Measurements from ENCODE around the gene TTLL5.

TTLL5 gene

DNA sequence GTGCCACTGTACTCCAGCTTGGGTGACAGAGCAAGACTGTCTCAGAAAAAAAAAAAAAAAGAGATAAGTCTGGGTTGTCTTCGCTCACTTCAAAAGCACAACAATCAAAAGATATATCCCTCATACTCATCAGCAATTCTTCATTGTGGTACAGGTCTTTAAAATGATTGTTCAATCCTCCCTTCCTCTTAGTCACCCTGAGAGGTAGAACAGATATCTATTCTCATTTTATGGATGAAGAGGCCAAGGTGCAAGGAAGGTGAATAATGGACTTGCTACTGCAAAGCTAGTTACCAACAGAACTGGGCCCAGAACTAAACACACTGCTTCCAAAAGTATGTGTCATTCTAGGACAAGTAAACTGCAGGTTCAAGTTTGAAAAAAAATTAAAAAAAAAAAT lies 7.5 kb upstream of the TTLL5 start:
- POLR2A ChIA-PET (ENCODE audit: low non-redundant PET) = no interaction called here
- H3K27ac ChIP-seq = no peak overlapping the region
- DNase-seq (ENCODE audit: low spot score) = no peak
- CTCF ChIA-PET = interaction anchor here (0.6 to 13.8 kb wide), 7 partner anchors 10 to 393 kb away, joined by 3 to 162 read pairs (median 3); partner anchors contain the start of gene FLVCR2
- TF ChIP-seq, protein P1, sequence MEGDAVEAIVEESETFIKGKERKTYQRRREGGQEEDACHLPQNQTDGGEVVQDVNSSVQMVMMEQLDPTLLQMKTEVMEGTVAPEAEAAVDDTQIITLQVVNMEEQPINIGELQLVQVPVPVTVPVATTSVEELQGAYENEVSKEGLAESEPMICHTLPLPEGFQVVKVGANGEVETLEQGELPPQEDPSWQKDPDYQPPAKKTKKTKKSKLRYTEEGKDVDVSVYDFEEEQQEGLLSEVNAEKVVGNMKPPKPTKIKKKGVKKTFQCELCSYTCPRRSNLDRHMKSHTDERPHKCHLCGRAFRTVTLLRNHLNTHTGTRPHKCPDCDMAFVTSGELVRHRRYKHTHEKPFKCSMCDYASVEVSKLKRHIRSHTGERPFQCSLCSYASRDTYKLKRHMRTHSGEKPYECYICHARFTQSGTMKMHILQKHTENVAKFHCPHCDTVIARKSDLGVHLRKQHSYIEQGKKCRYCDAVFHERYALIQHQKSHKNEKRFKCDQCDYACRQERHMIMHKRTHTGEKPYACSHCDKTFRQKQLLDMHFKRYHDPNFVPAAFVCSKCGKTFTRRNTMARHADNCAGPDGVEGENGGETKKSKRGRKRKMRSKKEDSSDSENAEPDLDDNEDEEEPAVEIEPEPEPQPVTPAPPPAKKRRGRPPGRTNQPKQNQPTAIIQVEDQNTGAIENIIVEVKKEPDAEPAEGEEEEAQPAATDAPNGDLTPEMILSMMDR (conservative IDR thresholded peaks at IDR 0.05; ENCODE audit: low read depth) = no peak

DNA sequence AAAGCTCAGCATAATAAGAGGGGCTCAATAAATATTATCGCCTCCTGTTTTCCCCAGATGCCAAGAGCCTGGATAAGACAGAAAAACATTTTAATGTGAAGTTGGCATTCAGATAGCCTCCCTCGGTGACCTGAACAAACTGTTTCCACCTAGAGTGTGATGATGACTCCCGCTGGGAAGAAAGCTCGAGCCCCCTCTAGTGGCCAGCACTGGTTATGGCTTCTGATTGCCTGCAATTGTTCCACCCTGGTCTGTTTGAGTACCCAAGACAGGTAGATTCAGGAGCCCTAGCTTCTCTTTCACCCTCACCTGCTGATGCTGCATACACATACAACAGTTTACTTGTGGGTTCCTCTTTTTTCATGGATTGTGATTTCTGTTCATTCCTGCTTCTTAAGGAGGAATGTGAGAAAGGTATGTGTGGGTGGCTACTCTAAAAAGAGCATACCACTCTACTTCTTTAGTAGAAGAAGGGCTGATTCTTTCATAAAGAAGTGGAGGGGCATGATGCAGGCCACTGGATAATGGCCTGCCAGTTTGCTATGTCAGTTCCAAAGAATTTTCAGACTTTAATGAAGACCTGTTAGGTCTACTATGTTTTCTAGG lies 6.8 kb upstream of the TTLL5 start:
- H3K27ac ChIP-seq = no peak overlapping the region
- POLR2A ChIA-PET (ENCODE audit: low non-redundant PET) = no interaction called here
- TF ChIP-seq, protein P1 (conservative IDR thresholded peaks at IDR 0.05; ENCODE audit: low read depth) = peak; percentile 97
- CTCF ChIA-PET = interaction anchor here (0.6 to 13.8 kb wide), 10 partner anchors 10 to 393 kb away, joined by 3 to 162 read pairs (median 4); partner anchors contain the start of gene FLVCR2
- peak; percentile 83 for DNase-seq (ENCODE audit: low spot score)

DNA sequence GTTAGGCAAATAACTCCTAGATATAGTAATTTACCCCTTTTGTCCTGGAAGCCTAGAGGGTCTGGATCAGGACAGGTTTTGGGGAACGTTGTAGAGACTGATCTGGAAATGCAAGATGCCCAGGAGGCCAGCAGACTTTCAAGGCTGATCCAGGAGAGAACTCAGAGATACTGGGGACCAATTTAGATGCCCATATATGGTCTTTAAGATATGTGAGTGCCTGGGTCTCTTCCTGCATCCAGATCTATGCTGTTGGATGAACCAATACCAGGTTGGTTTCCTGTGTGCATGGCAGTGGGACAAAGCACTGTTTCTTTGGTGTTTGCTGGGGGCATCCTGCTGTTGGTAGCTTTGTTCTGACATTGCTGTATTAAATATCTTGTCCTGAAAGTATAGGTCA lies 5.8 kb upstream of the TTLL5 start:
- DNase-seq (ENCODE audit: low spot score) = no peak
- TF ChIP-seq, protein P1 (conservative IDR thresholded peaks at IDR 0.05; ENCODE audit: low read depth) = no peak
- H3K27ac ChIP-seq = no peak overlapping the region
- CTCF ChIA-PET = interaction anchor here (0.6 to 13.8 kb wide), 7 partner anchors 9 to 451 kb away, joined by 3 to 162 read pairs (median 4); partner anchors contain the start of gene FLVCR2
- POLR2A ChIA-PET (ENCODE audit: low non-redundant PET) = no interaction called here

DNA sequence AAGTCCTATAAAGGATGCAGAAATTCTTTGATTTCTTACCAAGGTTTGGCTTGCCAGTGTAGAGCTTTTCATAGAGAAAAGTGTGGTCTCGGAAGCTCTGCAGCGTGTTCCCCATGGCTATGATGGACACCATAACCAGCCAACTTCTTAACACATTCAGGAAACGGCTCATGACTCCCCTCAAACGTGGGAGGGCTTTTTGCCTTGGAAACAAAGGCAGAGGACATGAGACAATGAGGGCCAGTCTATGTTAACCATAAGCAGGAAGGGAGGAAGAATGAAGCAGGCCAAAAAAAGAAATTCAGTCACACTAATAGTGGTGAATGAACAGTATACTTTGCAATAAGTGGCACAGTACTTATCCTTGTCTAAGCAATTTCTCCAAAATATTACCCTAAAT lies 3.7 kb upstream of the TTLL5 start:
- TF ChIP-seq, protein P1 (conservative IDR thresholded peaks at IDR 0.05; ENCODE audit: low read depth) = no peak
- no peak for DNase-seq (ENCODE audit: low spot score)
- no peak overlapping the region for H3K27ac ChIP-seq
- ChIA-PET CTCF (interaction anchor here (13.8 kb wide), 1 partner anchor 81 kb away, joined by 162 read pairs; the partner anchor contains the start of gene FLVCR2), POLR2A (ENCODE audit: low non-redundant PET) (no interaction called here)

DNA sequence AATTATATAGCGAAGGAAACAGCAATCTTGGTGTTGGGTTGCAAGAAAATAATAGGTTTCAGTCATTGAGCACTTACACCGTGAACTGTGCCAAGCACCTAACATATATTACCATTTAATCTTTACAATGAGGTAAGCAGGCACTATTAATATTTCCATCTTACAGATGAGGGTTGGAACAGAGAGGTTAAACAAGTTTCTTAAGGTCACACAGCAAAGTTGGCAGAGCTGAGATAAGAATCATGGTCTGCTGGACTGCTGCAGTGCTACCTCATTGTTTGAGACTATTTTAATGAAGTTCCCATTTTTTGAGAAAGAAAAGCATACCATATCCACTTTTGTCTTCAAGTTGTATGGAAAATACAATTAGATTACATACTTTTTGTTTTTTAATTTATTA lies 2.1 kb upstream of the TTLL5 start:
- DNase-seq (ENCODE audit: low spot score) = no peak
- POLR2A ChIA-PET (ENCODE audit: low non-redundant PET) = no interaction called here
- TF ChIP-seq, protein P1 (conservative IDR thresholded peaks at IDR 0.05; ENCODE audit: low read depth) = no peak
- no peak overlapping the region for H3K27ac ChIP-seq
- CTCF ChIA-PET = no interaction called here

DNA sequence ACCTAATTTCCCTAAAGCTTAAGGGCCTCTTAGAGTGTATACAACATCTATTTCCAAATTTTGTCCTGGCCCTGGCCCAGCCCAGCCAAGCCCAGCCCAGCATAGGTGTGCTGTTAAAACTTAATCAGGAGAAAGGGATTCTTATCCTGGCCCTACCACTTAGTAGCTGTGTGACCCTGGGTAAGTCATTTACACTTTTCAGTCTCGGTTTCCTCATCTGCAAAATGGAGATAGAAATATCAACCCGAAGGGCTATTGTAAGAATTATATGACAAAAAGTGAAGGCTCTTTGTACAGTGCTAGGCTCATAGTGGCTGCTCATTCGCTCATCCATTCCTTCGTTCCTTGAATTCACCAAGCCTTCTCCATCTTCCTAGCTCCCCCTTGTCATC lies 812 bp upstream of the TTLL5 start:
- POLR2A ChIA-PET (ENCODE audit: low non-redundant PET) = no interaction called here

More for the DNA sequence above, 812 bp upstream of the TTLL5 start:
- CTCF ChIA-PET = interaction anchor here (0.7 to 1.6 kb wide), 4 partner anchors 83 to 322 kb away, joined by 3 to 6 read pairs (median 5); no protein-coding TSS in a partner anchor
- H3K27ac ChIP-seq = peak overlapping the region; percentile 97
- no peak for DNase-seq (ENCODE audit: low spot score)
- TF ChIP-seq, protein P1 (conservative IDR thresholded peaks at IDR 0.05; ENCODE audit: low read depth) = no peak
